Mesendoderm (in vitro differentiated cells): ENCODE measurements around the gene PTPRD.

Experiments
- DNase-seq: peaks from one replicate; pipeline ENCODE4 v3.0.0; 2013
- H2AK5ac ChIP-seq: 2 replicates; pipeline ENCODE4 v1.6.1; 2013; ENCODE audit warnings: low read length, inconsistent platforms
- H2BK120ac ChIP-seq: 2 replicates; pipeline ENCODE4 v1.6.1; 2013; ENCODE audit warnings: low read depth, mild to moderate bottlenecking, low read length, moderate library complexity, mixed read lengths
- H2BK15ac ChIP-seq: replicated peaks from 2 replicates; pipeline ENCODE4 v1.6.1; 2013; ENCODE audit warnings: low read depth, mild to moderate bottlenecking, moderate library complexity
- H2BK5ac ChIP-seq: 2 replicates; pipeline ENCODE4 v1.6.1; 2013; ENCODE audit warnings: low read length, inconsistent platforms
- H3K18ac ChIP-seq: 2 replicates; pipeline ENCODE4 v1.6.1; 2013; ENCODE audit warnings: mild to moderate bottlenecking, low read length, mixed read lengths
- H3K23ac ChIP-seq: one replicate; pipeline ENCODE4 v1.6.1; 2013; ENCODE audit warnings: low read length
- H3K27ac ChIP-seq: 2 replicates; pipeline ENCODE4 v1.5.1; 2013; ENCODE audit warnings: low read depth, mild to moderate bottlenecking, inconsistent platforms, low read length, moderate library complexity
- H3K27me3 ChIP-seq: 2 replicates; pipeline ENCODE4 v1.6.1; 2013; ENCODE audit warnings: low read length, control low read depth, mild to moderate bottlenecking, inconsistent platforms; ENCODE audit not compliant: insufficient read depth, poor library complexity
- H3K36me3 ChIP-seq: 2 replicates; pipeline ENCODE4 v1.6.1; 2013; ENCODE audit warnings: low read length, inconsistent platforms; ENCODE audit not compliant: control insufficient read depth, insufficient read depth
- H3K4ac ChIP-seq: one replicate; pipeline ENCODE4 v1.6.1; 2013; ENCODE audit warnings: low read depth, mild to moderate bottlenecking, low read length, moderate library complexity
- H3K4me1 ChIP-seq: 2 replicates; pipeline ENCODE4 v1.6.1; 2013; ENCODE audit warnings: low read depth, low read length, inconsistent platforms; ENCODE audit not compliant: control insufficient read depth
- H3K4me2 ChIP-seq: 2 replicates; pipeline ENCODE4 v1.6.1; 2013; ENCODE audit warnings: low read length
- H3K4me3 ChIP-seq: 2 replicates; pipeline ENCODE4 v1.5.1; 2013; ENCODE audit warnings: mild to moderate bottlenecking, low read length
- H3K56ac ChIP-seq: one replicate; pipeline ENCODE4 v1.6.1; 2013; ENCODE audit warnings: low read length
- H3K79me1 ChIP-seq: 2 replicates; pipeline ENCODE4 v1.6.1; 2013; ENCODE audit warnings: low read length, inconsistent platforms
- H3K79me2 ChIP-seq: 2 replicates; pipeline ENCODE4 v1.6.1; 2013; ENCODE audit warnings: mild to moderate bottlenecking, low read length; ENCODE audit not compliant: control insufficient read depth, insufficient read depth
- H3K9ac ChIP-seq: 2 replicates; pipeline ENCODE4 v1.6.1; 2013; ENCODE audit warnings: low read length, inconsistent platforms
- H4K5ac ChIP-seq: one replicate; pipeline ENCODE4 v1.6.1; 2013; ENCODE audit warnings: low read length
- H4K8ac ChIP-seq: one replicate; pipeline ENCODE4 v1.6.1; 2013; ENCODE audit warnings: low read depth, mild to moderate bottlenecking, control low read depth, low read length, moderate library complexity
- WGBS: extraction: QIAGEN DNeasy Blood & Tissue Kit; methylation state at CpG from one replicate; pipeline ENCODE4 v1.1.7; 2013; ENCODE audit warnings: low lambda C conversion rate, missing lambda C conversion rate; ENCODE audit not compliant: insufficient coverage; ENCODE audit errors: extremely low coverage; 5-methylcytosine and 5-hydroxymethylcytosine counted together

PTPRD gene

DNA sequence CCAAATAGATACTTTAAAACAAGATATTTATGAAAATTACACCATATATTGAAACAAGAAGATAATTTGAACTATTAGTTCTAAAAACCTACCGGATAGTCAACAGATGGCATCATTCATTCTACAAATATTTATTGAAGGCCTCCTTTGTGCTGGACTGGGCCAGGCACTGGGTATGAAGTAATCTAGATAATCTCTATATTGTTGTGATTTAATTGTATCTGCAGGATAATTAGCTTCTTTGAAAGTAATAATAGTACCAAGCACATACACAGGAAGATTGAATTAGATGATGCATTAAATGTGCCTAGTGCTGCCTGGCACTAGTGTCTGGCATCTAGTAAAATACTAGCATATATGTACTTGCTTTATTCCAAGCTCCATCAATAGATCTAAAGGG lies 2078.0 kb downstream of the PTPRD start:
- WGBS, result no CpG with 5 or more reads among the region's 1 CpG

DNA sequence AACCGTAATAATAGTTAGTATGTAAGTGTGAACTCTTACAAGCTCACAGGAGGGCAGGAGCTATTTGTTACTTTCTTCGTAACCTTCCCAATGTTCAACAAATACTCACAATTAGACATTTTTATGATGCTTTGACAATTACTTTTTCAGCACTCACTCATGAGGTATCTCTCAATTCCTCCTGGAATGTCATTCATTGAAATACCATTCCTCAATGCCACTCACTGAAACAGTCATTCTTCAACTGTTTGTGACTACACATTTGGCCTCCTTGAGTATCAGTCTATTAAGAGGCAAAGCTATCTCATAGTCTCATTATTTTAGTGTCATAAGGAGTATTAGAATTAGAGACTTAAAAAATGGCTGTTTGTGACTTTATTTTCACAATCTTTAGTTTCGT lies 2079.1 kb downstream of the PTPRD start:
- Histone ChIP-seq H3K56ac (no peak overlapping the region), H3K4me2 (no peak overlapping the region), H3K27me3 (no peaks in the 10 kb centered on the region), H3K79me2 (no peaks in the 10 kb centered on the region), H4K8ac (no peak overlapping the region), H2BK5ac (no peak overlapping the region), H3K27ac (no peak overlapping the region), H2BK15ac (no peak overlapping the region), H3K4me1 (no peaks in the 10 kb centered on the region), H3K36me3 (no peaks in the 10 kb centered on the region), H3K4me3 (no peak overlapping the region), H4K5ac (no peak overlapping the region), H3K79me1 (no peaks in the 10 kb centered on the region), H3K4ac (no peak overlapping the region), H3K9ac (no peak overlapping the region), H3K18ac (no peak overlapping the region), H2AK5ac (no peak overlapping the region), H2BK120ac (no peak overlapping the region), H3K23ac (no peak overlapping the region)
- peak; percentile 45 for DNase-seq
- WGBS, result no CpG with 5 or more reads among the region's 3 CpGs

More for the DNA sequence above, 2078.0 kb downstream of the PTPRD start:
- Histone ChIP-seq H3K18ac (no peak overlapping the region), H3K4ac (no peak overlapping the region), H3K79me1 (no peaks in the 10 kb centered on the region), H2BK15ac (no peak overlapping the region), H4K5ac (no peak overlapping the region), H3K4me2 (no peak overlapping the region), H3K79me2 (no peaks in the 10 kb centered on the region), H3K4me1 (no peaks in the 10 kb centered on the region), H3K9ac (no peak overlapping the region), H2BK120ac (no peak overlapping the region), H3K4me3 (no peak overlapping the region), H2AK5ac (no peak overlapping the region), H2BK5ac (no peak overlapping the region), H3K27ac (no peak overlapping the region), H3K56ac (no peak overlapping the region), H3K23ac (no peak overlapping the region), H3K36me3 (no peaks in the 10 kb centered on the region), H3K27me3 (no peaks in the 10 kb centered on the region), H4K8ac (no peak overlapping the region)
- DNase-seq, result no peak

DNA sequence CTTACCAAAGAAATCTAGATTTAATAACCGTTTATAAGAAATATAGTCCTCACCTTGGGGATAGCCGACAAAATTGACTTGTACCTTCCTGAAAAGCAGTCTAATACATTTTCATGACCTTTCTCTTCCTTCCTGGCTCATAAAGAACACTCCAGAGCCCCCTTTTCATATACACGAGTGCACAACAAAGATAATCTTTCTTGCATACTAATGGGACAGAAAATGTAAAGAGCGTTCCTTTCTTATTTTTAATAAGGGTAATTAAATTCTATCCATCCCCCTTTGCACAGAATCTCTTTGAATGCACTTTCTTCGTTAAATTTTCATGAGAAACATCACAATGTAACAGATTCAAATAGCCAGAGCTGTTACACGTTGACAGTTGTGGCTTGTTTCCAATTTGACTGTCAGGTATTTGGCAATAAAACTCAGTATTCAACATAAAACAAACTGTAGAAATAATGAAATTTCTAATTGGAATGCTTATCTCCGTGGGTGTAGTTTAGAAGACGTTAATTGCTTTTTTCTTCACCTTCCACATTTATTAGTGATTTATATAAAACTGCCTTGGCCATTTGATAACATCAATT lies 2080.9 kb downstream of the PTPRD start:
- no peak overlapping the region for H2BK120ac ChIP-seq
- H2BK15ac ChIP-seq, result no peak overlapping the region
- no peak overlapping the region for H3K23ac ChIP-seq
- H3K36me3 ChIP-seq, result no peaks in the 10 kb centered on the region
- no peak overlapping the region for H3K18ac ChIP-seq
- H3K79me2 ChIP-seq, result no peaks in the 10 kb centered on the region
- WGBS, result no CpG with 5 or more reads among the region's 8 CpGs
- H3K56ac ChIP-seq, result no peak overlapping the region
- no peak overlapping the region for H3K4ac ChIP-seq
- H2BK5ac ChIP-seq, result no peak overlapping the region
- H3K4me1 ChIP-seq, result no peaks in the 10 kb centered on the region
- no peak overlapping the region for H3K4me2 ChIP-seq
- no peak overlapping the region for H3K9ac ChIP-seq
- H3K27ac ChIP-seq, result no peak overlapping the region
- no peak overlapping the region for H4K5ac ChIP-seq
- no peak overlapping the region for H4K8ac ChIP-seq
- H3K4me3 ChIP-seq, result no peak overlapping the region
- no peaks in the 10 kb centered on the region for H3K27me3 ChIP-seq
- no peak overlapping the region for H2AK5ac ChIP-seq
- H3K79me1 ChIP-seq, result no peaks in the 10 kb centered on the region
- DNase-seq, result no peak

DNA sequence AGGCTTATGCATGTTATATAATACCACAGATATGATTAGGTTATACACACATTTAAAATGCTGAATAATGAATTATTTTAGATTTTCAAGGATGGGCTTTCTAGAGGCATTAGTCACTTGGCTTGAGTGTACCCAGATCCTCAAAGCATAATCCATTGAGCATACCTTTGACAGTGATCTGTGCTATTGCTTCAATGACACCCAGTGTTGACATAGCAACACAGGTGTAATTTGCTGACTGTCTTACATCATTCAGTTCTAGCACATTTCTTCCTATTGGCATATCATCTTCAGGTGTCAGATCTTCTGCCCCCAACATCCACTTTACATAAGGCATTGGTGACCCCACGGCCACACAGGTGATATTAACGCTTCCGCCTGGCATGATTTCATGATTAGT lies 2091.7 kb downstream of the PTPRD start:
- H4K5ac ChIP-seq, result no peak overlapping the region
- H3K23ac ChIP-seq, result no peak overlapping the region
- H2AK5ac ChIP-seq, result no peak overlapping the region
- peak; percentile 38 for DNase-seq
- H3K4me3 ChIP-seq, result no peak overlapping the region
- H3K18ac ChIP-seq, result no peak overlapping the region
- no peak overlapping the region for H3K4me2 ChIP-seq
- H3K27me3 ChIP-seq, result no peaks in the 10 kb centered on the region
- no peaks in the 10 kb centered on the region for H3K79me1 ChIP-seq
- H2BK120ac ChIP-seq, result no peak overlapping the region
- H3K4ac ChIP-seq, result no peak overlapping the region
- no peak overlapping the region for H3K27ac ChIP-seq
- no peak overlapping the region for H3K9ac ChIP-seq
- no peak overlapping the region for H4K8ac ChIP-seq
- no peaks in the 10 kb centered on the region for H3K36me3 ChIP-seq
- H3K79me2 ChIP-seq, result no peaks in the 10 kb centered on the region
- H2BK5ac ChIP-seq, result no peak overlapping the region
- no peak overlapping the region for H3K56ac ChIP-seq
- no CpG with 5 or more reads among the region's 3 CpGs for WGBS
- no peaks in the 10 kb centered on the region for H3K4me1 ChIP-seq
- no peak overlapping the region for H2BK15ac ChIP-seq

DNA sequence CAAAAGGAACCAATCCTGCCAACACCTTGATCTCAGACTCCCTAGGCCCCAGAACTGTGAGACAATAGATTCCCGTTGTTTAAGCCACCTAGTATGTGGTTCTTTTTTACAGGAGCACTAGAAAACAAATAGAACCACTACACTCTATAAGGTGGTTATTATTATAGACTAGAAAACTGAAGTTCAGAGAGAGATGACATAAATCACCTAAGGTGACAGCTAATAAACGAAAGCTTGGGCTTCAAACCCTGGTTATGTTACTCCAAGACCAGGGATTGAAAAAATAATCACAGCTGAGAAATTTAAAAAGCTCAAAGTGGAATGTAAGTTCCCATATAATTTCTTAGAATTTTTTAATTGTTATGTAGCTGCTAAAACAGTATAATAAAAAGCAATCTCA lies 2097.1 kb downstream of the PTPRD start:
- WGBS, result no CpG with 5 or more reads among the region's 2 CpGs
- H2BK15ac ChIP-seq, result no peak overlapping the region

DNA sequence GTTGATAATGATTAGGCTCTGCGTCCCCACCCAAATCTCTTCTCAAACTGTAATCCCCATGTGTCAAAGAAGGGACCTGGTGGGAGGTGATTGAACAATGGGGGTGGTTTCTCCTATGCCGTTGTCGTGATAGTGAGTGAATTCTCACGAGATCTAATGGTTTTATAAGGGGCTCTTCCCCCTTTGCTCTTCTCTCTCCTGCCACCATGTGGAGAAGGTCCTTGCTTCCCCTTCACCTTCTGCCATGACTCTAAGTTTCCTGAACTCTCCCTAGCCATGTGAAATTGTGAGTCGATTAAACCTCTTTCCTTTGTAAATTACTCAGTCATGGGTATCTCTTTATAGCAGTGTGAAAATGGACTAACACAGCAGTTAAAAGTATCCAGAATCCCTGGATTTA lies 2098.0 kb downstream of the PTPRD start:
- Histone ChIP-seq H3K27me3 (no peaks in the 10 kb centered on the region), H2BK120ac (no peak overlapping the region), H3K79me1 (no peaks in the 10 kb centered on the region), H3K4me1 (no peaks in the 10 kb centered on the region), H3K4ac (no peak overlapping the region), H3K4me2 (no peak overlapping the region), H2BK15ac (no peak overlapping the region), H2AK5ac (no peak overlapping the region), H3K23ac (no peak overlapping the region), H3K79me2 (no peaks in the 10 kb centered on the region), H3K56ac (no peak overlapping the region), H2BK5ac (no peak overlapping the region), H3K36me3 (no peaks in the 10 kb centered on the region), H3K4me3 (no peak overlapping the region), H3K27ac (no peak overlapping the region), H4K8ac (no peak overlapping the region), H4K5ac (no peak overlapping the region), H3K18ac (no peak overlapping the region), H3K9ac (no peak overlapping the region)
- DNase-seq, result peak; percentile 71
- no CpG with 5 or more reads among the region's 5 CpGs for WGBS

More for the DNA sequence above, 2097.1 kb downstream of the PTPRD start:
- no peaks in the 10 kb centered on the region for H3K79me2 ChIP-seq
- H3K4me1 ChIP-seq, result no peaks in the 10 kb centered on the region
- H3K4ac ChIP-seq, result no peak overlapping the region
- no peak overlapping the region for H2BK5ac ChIP-seq
- no peak overlapping the region for H3K56ac ChIP-seq
- H4K8ac ChIP-seq, result no peak overlapping the region
- no peaks in the 10 kb centered on the region for H3K36me3 ChIP-seq
- no peak overlapping the region for H3K27ac ChIP-seq
- H3K18ac ChIP-seq, result no peak overlapping the region
- no peak for DNase-seq
- H3K79me1 ChIP-seq, result no peaks in the 10 kb centered on the region
- no peak overlapping the region for H2BK120ac ChIP-seq
- H4K5ac ChIP-seq, result no peak overlapping the region
- no peaks in the 10 kb centered on the region for H3K27me3 ChIP-seq
- no peak overlapping the region for H3K9ac ChIP-seq
- no peak overlapping the region for H3K4me3 ChIP-seq
- no peak overlapping the region for H3K4me2 ChIP-seq
- no peak overlapping the region for H2AK5ac ChIP-seq
- H3K23ac ChIP-seq, result no peak overlapping the region
